ENCODE data around the gene TACC2. TPM values are rescaled to one million over a fixed set of nuclear protein-coding genes. Genes with fewer than 3 reads are reported as not detected.
"Not testable (repeated sequence)": the region's sequence is repeated elsewhere in the genome, so short reads cannot be mapped to it uniquely, and the experiment has no call there.

Gene TACC2
- total RNA-seq, 1 donor from 2014 or later: 56.6 TPM

DNA sequence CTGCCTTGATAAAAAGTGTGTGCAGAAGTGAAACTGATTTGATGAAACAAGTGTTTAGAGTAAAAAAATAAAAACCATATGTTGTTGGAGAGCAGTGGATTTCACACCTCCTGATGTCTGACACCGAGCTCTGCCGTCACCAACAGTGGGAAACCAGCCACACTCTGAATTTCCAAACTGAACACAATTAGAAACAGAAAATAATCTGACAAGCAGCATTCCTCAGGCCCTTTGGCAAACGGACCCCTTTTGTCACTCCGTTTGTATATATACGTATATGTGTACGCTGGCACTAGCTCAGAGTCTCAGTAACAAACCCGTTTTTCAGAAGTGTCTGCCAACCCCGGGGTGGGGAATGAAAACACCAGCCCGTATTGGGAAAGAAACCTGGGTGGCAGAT is 32.4 kb downstream of the TACC2 start:
- H3K27ac Mint-ChIP-seq (ENCODE audit: unreplicated experiment): no peak overlapping the region
- peaks cover 6% of the 10 kb centered on the region for H3K27me3 Mint-ChIP-seq (ENCODE audit: low read depth)
- TF ChIP-seq, protein P1, sequence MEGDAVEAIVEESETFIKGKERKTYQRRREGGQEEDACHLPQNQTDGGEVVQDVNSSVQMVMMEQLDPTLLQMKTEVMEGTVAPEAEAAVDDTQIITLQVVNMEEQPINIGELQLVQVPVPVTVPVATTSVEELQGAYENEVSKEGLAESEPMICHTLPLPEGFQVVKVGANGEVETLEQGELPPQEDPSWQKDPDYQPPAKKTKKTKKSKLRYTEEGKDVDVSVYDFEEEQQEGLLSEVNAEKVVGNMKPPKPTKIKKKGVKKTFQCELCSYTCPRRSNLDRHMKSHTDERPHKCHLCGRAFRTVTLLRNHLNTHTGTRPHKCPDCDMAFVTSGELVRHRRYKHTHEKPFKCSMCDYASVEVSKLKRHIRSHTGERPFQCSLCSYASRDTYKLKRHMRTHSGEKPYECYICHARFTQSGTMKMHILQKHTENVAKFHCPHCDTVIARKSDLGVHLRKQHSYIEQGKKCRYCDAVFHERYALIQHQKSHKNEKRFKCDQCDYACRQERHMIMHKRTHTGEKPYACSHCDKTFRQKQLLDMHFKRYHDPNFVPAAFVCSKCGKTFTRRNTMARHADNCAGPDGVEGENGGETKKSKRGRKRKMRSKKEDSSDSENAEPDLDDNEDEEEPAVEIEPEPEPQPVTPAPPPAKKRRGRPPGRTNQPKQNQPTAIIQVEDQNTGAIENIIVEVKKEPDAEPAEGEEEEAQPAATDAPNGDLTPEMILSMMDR (IDR thresholded peaks at IDR 0.05): no peak
- no peaks in the 10 kb centered on the region for H3K4me1 Mint-ChIP-seq (ENCODE audit: low read depth)
- no peaks in the 10 kb centered on the region for H3K36me3 Mint-ChIP-seq (ENCODE audit: low read depth)
- H3K4me3 Mint-ChIP-seq (ENCODE audit: unreplicated experiment): no peak overlapping the region
- H3K9me3 Mint-ChIP-seq (ENCODE audit: low read depth): no peaks in the 10 kb centered on the region
- DNase-seq (ENCODE audit: low spot score): no peak

DNA sequence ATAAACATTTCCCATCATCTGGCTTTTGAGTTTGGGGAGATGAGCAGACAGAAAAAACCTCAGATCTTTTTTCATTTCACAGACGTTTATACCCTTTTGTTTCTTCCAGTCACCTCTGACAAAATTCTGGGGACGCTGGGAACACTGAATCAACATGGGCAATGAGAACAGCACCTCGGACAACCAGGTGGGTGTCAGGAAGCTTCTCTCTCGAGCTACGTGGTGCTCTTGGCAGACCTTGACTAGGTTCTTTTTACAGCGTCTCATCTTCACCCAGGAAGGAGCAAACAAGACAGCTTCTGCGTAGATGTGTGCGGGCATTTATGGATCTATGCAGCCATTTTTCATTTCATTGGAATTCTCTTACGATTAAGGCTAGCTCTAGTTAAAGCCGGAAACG is 32.9 kb downstream of the TACC2 start:
- Mint-ChIP-seq H3K4me1 (ENCODE audit: low read depth) (no peaks in the 10 kb centered on the region), H3K9me3 (ENCODE audit: low read depth) (no peaks in the 10 kb centered on the region), H3K36me3 (ENCODE audit: low read depth) (no peaks in the 10 kb centered on the region), H3K4me3 (ENCODE audit: unreplicated experiment) (no peak overlapping the region), H3K27me3 (ENCODE audit: low read depth) (peaks cover 3% of the 10 kb centered on the region), H3K27ac (ENCODE audit: unreplicated experiment) (no peak overlapping the region)
- TF ChIP-seq, protein P1 (IDR thresholded peaks at IDR 0.05): no peak
- no peak for DNase-seq (ENCODE audit: low spot score)

DNA sequence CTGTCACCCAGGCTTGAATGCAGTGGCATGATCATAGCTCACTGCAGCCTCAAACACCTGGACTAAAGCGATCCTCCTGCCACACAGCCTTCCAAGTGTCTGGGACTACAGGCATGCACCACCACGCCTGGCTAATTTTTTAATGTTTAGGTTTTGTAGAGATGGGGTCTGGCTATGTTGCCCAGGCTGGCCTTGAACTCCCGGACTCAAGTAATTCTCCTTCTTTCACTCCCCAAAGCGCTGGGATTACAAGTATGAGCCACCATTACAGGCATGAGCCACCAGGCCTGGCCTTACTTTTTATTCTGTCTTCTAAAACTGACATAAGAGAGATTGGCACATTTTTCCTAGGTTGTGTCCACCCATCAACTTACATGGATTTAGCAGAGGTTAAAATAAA is 33.3 kb downstream of the TACC2 start:
- DNase-seq (ENCODE audit: low spot score): no peak
- Mint-ChIP-seq H3K27me3 (ENCODE audit: low read depth) (peaks cover 2% of the 10 kb centered on the region), H3K4me3 (ENCODE audit: unreplicated experiment) (no peak overlapping the region), H3K4me1 (ENCODE audit: low read depth) (no peaks in the 10 kb centered on the region), H3K27ac (ENCODE audit: unreplicated experiment) (no peak overlapping the region), H3K9me3 (ENCODE audit: low read depth) (no peaks in the 10 kb centered on the region), H3K36me3 (ENCODE audit: low read depth) (no peaks in the 10 kb centered on the region)
- TF ChIP-seq, protein P1 (IDR thresholded peaks at IDR 0.05): no peak

DNA sequence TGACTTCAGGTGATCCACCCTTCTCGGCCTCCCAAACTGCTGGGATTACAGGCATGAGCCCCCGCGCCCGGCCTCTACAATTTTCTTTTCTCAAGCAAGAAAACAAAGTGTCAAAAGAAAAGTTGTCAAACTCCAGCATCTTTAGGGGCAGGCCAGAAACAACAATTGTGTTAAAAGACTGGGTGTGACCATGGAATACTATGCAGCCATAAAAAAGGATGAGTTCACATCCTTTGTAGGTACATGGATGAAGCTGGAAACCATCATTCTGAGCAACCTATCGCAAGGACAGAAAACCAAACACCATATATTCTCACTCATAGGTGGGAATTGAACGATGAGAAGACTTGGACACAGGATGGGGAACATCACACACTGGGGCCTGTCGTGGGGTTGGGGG is 34.3 kb downstream of the TACC2 start:
- not testable (repeated sequence) for DNase-seq (ENCODE audit: low spot score); H3K27ac Mint-ChIP-seq (ENCODE audit: unreplicated experiment); H3K9me3 Mint-ChIP-seq (ENCODE audit: low read depth); H3K36me3 Mint-ChIP-seq (ENCODE audit: low read depth); H3K4me1 Mint-ChIP-seq (ENCODE audit: low read depth); H3K4me3 Mint-ChIP-seq (ENCODE audit: unreplicated experiment); H3K27me3 Mint-ChIP-seq (ENCODE audit: low read depth)

DNA sequence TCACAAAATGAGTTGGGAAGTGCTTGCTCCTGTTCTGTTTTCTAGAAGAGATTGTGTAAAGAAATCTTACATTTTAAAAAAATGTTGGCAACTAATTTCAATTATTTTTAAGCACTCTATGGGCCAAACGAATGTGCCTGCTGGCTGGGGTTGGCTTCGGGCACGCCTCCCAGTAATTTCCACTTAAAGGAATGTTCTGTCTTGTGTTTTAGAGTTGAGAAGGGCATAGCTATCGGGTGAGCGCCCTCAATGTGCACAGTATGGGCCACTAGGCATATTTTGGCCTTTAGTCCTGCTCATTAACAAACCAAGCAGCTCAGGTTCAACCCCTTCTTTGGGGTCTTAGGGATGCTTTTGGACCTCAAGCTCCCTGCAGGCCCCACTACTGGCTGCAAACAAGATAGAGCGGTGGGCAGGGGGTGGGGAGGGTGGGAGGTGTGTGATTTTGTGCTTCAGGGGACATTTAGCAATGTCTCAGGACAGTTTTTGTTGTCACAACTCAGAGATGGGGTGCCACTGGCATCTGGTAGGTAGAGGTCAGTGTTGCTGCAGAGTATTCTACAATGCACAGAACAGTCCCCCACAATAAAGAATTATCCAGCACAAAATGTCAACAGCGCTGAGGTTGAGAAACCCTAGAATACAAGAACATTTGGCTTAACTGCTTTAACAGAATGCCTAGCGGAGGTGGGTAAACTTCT is 40.7 kb downstream of the TACC2 start:
- TF ChIP-seq, protein P1 (IDR thresholded peaks at IDR 0.05): peak; percentile 19
- no peaks in the 10 kb centered on the region for H3K27me3 Mint-ChIP-seq (ENCODE audit: low read depth)
- H3K4me3 Mint-ChIP-seq (ENCODE audit: unreplicated experiment): no peak overlapping the region
- DNase-seq (ENCODE audit: low spot score): no peak
- H3K9me3 Mint-ChIP-seq (ENCODE audit: low read depth): no peaks in the 10 kb centered on the region
- no peaks in the 10 kb centered on the region for H3K4me1 Mint-ChIP-seq (ENCODE audit: low read depth)
- no peak overlapping the region for H3K27ac Mint-ChIP-seq (ENCODE audit: unreplicated experiment)
- no peaks in the 10 kb centered on the region for H3K36me3 Mint-ChIP-seq (ENCODE audit: low read depth)

DNA sequence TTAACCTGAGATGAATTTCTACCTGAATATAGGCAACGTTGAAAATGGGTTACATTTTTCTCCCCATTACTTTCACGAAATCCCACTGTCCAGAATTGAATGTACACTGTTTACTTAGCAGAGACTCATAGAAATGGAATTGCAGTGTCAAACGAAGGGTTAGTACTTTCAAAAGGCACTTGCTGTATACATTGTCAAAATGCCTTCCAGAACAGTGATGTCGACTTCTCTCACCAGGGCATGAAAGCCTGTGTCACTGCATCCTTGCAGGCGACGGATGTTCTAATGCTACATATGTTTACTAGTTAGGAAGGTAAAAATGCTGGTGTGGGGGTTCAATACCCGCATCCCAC is 41.2 kb downstream of the TACC2 start:
- TF ChIP-seq, protein P1 (IDR thresholded peaks at IDR 0.05): no peak
- Mint-ChIP-seq H3K9me3 (ENCODE audit: low read depth) (no peaks in the 10 kb centered on the region), H3K4me1 (ENCODE audit: low read depth) (no peaks in the 10 kb centered on the region), H3K27ac (ENCODE audit: unreplicated experiment) (no peak overlapping the region), H3K36me3 (ENCODE audit: low read depth) (no peaks in the 10 kb centered on the region), H3K27me3 (ENCODE audit: low read depth) (no peaks in the 10 kb centered on the region), H3K4me3 (ENCODE audit: unreplicated experiment) (no peak overlapping the region)
- DNase-seq (ENCODE audit: low spot score): no peak

All from chondrocyte (in vitro differentiated cells).